Thymus (tissue), 11 donors: Measurements from ENCODE around the gene AP1S3. TPM values are rescaled to one million over a fixed set of nuclear protein-coding genes. Genes with fewer than 3 reads are reported as not detected.

ENCODE experiments used
- DNase-seq, 9 donors: peaks; one replicate each; pipeline ENCODE4 v3.0.0-alpha.2; 2013; ENCODE audit warnings: low spot score in 9 of 9, low read depth in 6 of 9, missing footprints in 1 of 9
- H3K27ac ChIP-seq, 2 donors: one replicate each; pipeline ENCODE4 v1.5.1; 2013; ENCODE audit warnings: control low read depth in 1 of 2, low read depth in 1 of 2, low read length in 1 of 2, mild to moderate bottlenecking in 1 of 2, moderate library complexity in 1 of 2
- H3K27me3 ChIP-seq, 2 donors: one replicate each; pipeline ENCODE4 v1.5.1; 2013; ENCODE audit warnings: low read length in 1 of 2; ENCODE audit not compliant: control insufficient read depth in 2 of 2, insufficient read depth in 1 of 2
- H3K36me3 ChIP-seq, 2 donors: one replicate each; pipeline ENCODE4 v1.5.1; 2013; ENCODE audit warnings: low read length in 1 of 2, mild to moderate bottlenecking in 1 of 2, moderate library complexity in 1 of 2; ENCODE audit not compliant: control insufficient read depth in 2 of 2, insufficient read depth in 2 of 2
- H3K4me1 ChIP-seq, 2 donors: one replicate each; pipeline ENCODE4 v1.5.1; 2013; ENCODE audit warnings: low read length in 2 of 2; ENCODE audit not compliant: control insufficient read depth in 2 of 2, insufficient read depth in 2 of 2
- H3K4me3 ChIP-seq, 2 donors: one replicate each; pipeline ENCODE4 v1.5.1; 2013; ENCODE audit warnings: low read length in 2 of 2, control low read depth in 1 of 2, mild to moderate bottlenecking in 1 of 2
- H3K9me3 ChIP-seq, 2 donors: one replicate each; pipeline ENCODE4 v1.5.1; 2013; ENCODE audit warnings: low read length in 1 of 2, mild to moderate bottlenecking in 1 of 2; ENCODE audit not compliant: control insufficient read depth in 2 of 2, insufficient read depth in 1 of 2
- WGBS: extraction: QIAGEN DNeasy Blood & Tissue Kit; methylation state at CpG from one replicate; pipeline ENCODE4 v1.1.7; 2013; 5-methylcytosine and 5-hydroxymethylcytosine counted together
- polyA plus RNA-seq: library from polyadenylated mRNA; stranded (reverse); fragments of 200-250 nt; gene quantifications from one replicate; pipeline ENCODE4 v1.2.3, GENCODE V29; 2013
- total RNA-seq: library from RNA; stranded (reverse); fragments of 120-200 nt; gene quantifications from one replicate; pipeline ENCODE4 v1.2.4, GENCODE V29; 2013
- donor health status: healthy.

The AP1S3 gene
- total and polyA plus RNA-seq, 2 donors, result 1.6 to 2.5 TPM

DNA sequence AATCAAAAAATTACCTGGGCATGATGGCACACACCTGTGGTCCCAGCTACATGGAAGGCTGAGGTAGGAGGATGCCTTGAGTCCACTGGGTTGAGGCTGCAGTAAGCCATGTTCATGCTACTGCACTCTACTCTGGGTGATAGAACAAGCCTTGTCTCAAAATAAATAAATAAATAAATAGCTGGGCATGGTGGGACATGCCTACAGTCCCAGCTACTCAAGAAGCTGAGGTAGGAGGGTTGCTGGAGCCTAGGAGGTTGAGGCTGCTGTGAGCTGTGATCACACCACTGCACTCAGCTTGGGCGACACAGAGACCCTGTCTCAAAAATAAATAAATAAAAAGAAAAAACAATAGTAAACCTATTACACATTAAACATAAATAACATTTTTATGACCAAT, 3.0 kb downstream of the AP1S3 start:
- H3K4me3 ChIP-seq, result no peak overlapping the region
- peaks cover 0 to 3% of the 10 kb centered on the region in 2 donors for H3K9me3 ChIP-seq
- DNase-seq, result no peak
- peaks cover 8 to 15% of the 10 kb centered on the region in 2 donors for H3K4me1 ChIP-seq
- H3K36me3 ChIP-seq, result no peaks in the 10 kb centered on the region
- WGBS, result 93% methylated on average over 1 of the region's 1 CpG
- no peak overlapping the region for H3K27ac ChIP-seq
- H3K27me3 ChIP-seq, result peaks cover 0 to 19% of the 10 kb centered on the region in 2 donors

DNA sequence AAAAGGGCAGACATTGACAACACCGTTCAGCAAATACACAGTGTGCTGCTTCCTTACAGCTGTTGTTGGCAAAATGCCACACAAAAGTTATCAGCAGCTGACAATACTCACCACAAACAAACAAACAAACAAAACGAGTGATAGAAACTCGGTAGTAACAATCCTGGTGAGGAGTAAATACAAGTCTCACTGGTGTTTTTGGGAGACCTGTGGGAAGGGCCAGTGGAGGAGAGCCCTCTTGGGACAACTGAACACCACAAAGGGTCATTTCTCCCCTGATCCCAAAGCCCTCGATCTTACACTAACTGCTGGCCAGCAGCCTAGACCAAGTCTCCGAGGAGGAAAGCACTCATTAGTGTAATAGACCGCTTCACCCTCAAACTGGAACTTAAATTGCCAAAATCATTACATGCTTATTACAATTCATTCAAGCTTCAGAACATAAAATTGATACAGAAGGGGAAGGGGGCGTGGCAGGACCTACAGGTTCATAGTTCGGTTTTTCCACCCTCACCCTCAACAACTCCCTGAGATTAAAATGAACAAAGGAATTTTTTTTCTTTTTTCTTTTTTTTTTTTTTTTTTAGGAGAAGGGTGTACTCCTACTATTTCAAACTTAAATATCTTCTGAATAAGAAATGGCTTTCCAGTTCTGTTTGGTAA, 5.0 kb downstream of the AP1S3 start:
- Histone ChIP-seq H3K9me3 (peaks cover 0 to 3% of the 10 kb centered on the region in 2 donors), H3K27me3 (peaks cover 0 to 12% of the 10 kb centered on the region in 2 donors), H3K27ac (no peak overlapping the region), H3K4me3 (no peak overlapping the region), H3K4me1 (peaks cover 8 to 15% of the 10 kb centered on the region in 2 donors), H3K36me3 (no peaks in the 10 kb centered on the region)
- DNase-seq, result no peak
- 92% methylated on average over 8 of the region's 8 CpGs for WGBS

DNA sequence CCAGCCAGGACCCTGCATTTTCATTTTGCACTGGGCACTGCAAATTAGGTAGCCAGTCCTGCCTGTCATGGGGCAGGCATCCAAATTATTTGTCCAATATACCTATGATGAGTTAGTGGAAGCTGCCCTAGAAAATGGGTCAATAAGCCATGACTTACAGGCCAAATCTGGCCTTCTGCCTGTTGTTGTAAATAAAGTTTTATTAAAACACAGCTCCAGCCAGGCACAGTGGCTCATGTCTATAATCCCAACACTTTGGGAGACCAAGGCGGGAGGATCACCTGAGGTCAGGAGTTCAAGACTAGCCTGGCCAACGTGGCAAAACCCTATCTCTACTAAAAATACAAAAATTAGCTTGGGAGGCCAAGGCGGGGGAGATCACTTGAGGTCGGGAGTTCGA, 8.3 kb downstream of the AP1S3 start:
- H3K4me3 ChIP-seq, result no peak overlapping the region
- H3K9me3 ChIP-seq, result no peaks in the 10 kb centered on the region
- no peaks in the 10 kb centered on the region for H3K27me3 ChIP-seq
- no peak overlapping the region for H3K27ac ChIP-seq
- no peaks in the 10 kb centered on the region for H3K4me1 ChIP-seq
- DNase-seq, result no peak
- 97% methylated on average over 5 of the region's 5 CpGs for WGBS
- no peaks in the 10 kb centered on the region for H3K36me3 ChIP-seq

DNA sequence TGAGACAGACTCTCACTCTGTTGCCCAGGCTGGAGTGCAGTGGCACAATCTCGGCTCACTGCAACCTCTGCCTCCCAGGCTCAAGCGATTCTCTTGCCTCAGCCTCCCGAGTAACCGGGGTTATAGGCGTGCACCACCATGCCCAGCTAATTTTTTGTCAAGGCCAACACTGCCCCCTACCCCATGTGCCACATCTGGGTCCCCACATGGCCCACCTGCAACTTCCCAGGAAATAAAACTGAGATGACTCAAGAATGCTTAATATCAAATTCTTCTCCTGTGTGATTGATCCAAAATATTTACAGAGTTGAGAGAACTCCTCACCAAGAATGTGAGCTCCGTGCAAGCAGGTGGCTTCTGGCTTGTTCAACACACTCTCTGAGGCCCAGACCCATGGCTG, 9.1 kb downstream of the AP1S3 start:
- Histone ChIP-seq H3K27me3 (no peaks in the 10 kb centered on the region), H3K27ac (no peak overlapping the region), H3K4me1 (no peaks in the 10 kb centered on the region), H3K4me3 (no peak overlapping the region), H3K9me3 (no peaks in the 10 kb centered on the region), H3K36me3 (no peaks in the 10 kb centered on the region)
- DNase-seq, result no peak
- 97% methylated on average over 6 of the region's 6 CpGs for WGBS

DNA sequence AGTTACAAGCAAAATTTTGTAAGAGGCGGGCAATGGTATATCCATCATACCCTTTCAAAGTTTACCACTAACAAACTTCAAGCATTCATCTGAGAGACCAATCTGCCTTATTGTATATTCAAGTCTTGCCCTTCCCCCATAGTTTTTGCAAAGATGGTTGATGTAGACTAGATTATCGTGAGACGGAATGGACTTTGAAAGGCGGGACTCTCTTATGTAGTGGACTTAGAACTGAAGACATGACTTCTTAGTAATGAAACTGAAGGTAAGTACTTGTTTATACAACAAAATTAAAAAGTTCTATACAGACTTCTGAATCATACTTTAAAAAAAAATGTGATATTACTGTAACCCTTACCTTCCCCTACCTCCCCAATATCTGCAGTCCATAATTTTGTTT, 10.4 kb downstream of the AP1S3 start:
- Histone ChIP-seq H3K27ac (no peak overlapping the region), H3K9me3 (no peaks in the 10 kb centered on the region), H3K27me3 (no peaks in the 10 kb centered on the region), H3K4me3 (no peak overlapping the region), H3K36me3 (no peaks in the 10 kb centered on the region), H3K4me1 (no peaks in the 10 kb centered on the region)
- no peak for DNase-seq
- WGBS, result 87% methylated on average over 4 of the region's 4 CpGs

DNA sequence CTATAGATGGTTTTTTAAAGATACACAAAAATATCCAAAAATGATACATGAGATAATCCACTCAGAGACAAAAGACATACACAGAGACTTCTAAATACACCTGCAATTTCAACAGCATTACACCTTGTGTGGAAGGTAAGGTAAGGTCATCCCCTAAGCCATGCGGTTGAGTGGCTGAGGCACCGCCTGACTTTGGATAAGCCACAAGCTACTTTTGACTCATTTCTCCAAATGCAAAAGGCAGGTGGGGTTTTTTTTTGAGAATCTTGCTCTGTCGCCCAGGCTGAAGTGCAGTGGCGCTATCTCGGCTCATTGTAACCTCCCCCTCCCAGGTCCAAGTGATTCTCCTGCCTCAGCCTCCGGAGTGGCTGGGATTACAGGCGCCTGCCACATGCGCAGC, 13.1 kb downstream of the AP1S3 start:
- no peaks in the 10 kb centered on the region for H3K4me1 ChIP-seq
- WGBS, result 97% methylated on average over 8 of the region's 8 CpGs

DNA sequence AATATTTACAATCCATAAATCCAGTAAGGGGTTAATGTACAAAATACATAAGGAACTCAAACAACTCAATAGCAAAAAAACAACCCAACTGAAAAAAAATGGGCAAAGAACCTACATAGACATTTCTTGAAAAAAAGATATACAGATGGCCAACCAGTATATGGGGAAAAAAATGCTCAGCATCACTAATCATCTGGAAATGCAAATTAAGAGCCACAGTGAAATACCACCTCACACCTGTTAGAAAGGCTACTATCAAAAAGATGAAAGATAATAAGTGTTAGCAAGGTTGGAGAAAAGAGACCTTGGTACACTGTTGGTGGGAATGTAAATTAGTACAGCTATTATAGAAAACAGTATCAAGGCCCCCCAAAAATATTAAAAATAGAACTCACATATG, 14.6 kb downstream of the AP1S3 start:
- Histone ChIP-seq H3K27me3 (no peaks in the 10 kb centered on the region), H3K36me3 (no peaks in the 10 kb centered on the region), H3K4me3 (no peak overlapping the region), H3K27ac (no peak overlapping the region), H3K9me3 (no peaks in the 10 kb centered on the region), H3K4me1 (no peaks in the 10 kb centered on the region)
- DNase-seq, result no peak

More for the DNA sequence above, 13.1 kb downstream of the AP1S3 start:
- no peak overlapping the region for H3K4me3 ChIP-seq
- H3K36me3 ChIP-seq, result no peaks in the 10 kb centered on the region
- H3K9me3 ChIP-seq, result no peaks in the 10 kb centered on the region
- no peak overlapping the region for H3K27ac ChIP-seq
- DNase-seq, result no peak
- H3K27me3 ChIP-seq, result no peaks in the 10 kb centered on the region

DNA sequence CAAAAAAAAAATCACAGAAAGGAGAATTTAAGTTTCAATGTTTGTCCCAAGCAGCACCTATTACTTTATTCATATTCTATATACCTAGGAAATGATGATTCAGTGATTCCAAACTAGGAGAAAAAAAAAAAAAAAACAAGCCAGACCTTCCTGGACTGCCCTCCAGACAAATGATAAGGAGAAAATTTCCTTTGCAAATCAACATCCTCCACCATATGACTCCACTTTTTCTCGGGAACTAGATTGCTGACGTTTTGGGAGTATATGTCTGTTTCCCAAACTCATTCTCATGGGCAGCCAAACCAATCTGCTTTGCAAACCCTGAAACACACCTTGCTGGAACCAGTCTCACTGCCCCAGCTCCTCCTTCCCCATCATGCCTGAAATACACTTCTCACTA, 16.8 kb downstream of the AP1S3 start:
- no peaks in the 10 kb centered on the region for H3K9me3 ChIP-seq
- H3K4me3 ChIP-seq, result no peak overlapping the region
- no peaks in the 10 kb centered on the region for H3K4me1 ChIP-seq
- H3K27me3 ChIP-seq, result no peaks in the 10 kb centered on the region
- DNase-seq, result no peak
- H3K27ac ChIP-seq, result no peak overlapping the region
- no peaks in the 10 kb centered on the region for H3K36me3 ChIP-seq
- 92% methylated on average over 2 of the region's 2 CpGs for WGBS

DNA sequence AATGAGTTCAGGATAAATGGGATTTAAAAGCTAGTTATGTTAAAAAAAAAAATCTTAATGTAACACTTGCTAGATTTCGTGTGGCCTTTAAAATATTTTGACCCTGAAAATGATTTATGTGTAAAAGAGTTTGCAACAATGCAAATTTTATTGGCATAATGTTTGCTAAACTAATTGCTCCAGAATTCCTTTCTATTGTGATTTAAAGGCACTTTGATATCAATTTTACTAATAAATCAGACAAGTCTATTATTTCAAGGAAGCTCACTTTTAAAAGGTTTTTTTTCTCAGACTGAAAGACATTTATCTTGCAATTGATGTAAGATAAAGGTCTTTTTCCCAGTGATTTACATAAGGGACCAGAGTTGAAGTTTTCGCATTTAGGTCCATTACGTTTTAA, 17.5 kb downstream of the AP1S3 start:
- Histone ChIP-seq H3K4me1 (no peaks in the 10 kb centered on the region), H3K9me3 (no peaks in the 10 kb centered on the region), H3K27ac (no peak overlapping the region), H3K4me3 (no peak overlapping the region), H3K27me3 (no peaks in the 10 kb centered on the region), H3K36me3 (no peaks in the 10 kb centered on the region)
- WGBS, result 77% methylated on average over 3 of the region's 3 CpGs
- DNase-seq, result no peak
